Adrenal gland (tissue), 5 donors: Measurements from ENCODE around the gene FHIT.

Experiments used
- CTCF ChIP-seq, 6 experiments: fragments of 450-650 bp in 4 of 6; fragments of 200-600 bp in 2 of 6; sonication (generic) in 1 of 6; IDR thresholded peaks; 1 replicate in 5 of 6; 2 replicates in 1 of 6; pipeline versions ENCODE4 v1.5.1 to v1.8.0; 2016 to 2021; ENCODE audit warnings: antibody characterized with exemption in 6 of 6, mild to moderate bottlenecking in 2 of 6, moderate library complexity in 1 of 6
- POLR2A ChIP-seq, 2 donors: fragments of 450-650 bp; IDR thresholded peaks; one replicate each; pipeline ENCODE4 v1.6.1; 2017; ENCODE audit warnings: antibody characterized with exemption in 2 of 2, mild to moderate bottlenecking in 2 of 2, moderate library complexity in 1 of 2
- donor health status: DM: no; HTN: no; CAD: no.

GRCh38 chr3:60949146-60949545, 302.1 kb downstream of the FHIT start:
- TF ChIP-seq POLR2A (IDR thresholded peaks at IDR 0.05) (no peak), CTCF (IDR thresholded peaks at IDR 0.05) (no peak)
